NCI-H1436 (cell line): ENCODE measurements around the gene PLCH1.
A peak's percentile ranks its signal among the peaks of the same experiment; 100 is the strongest.

Source experiments
- DNase-seq: peaks from one replicate; lab custom pipeline; 2025; lab: John Stamatoyannopoulos, UW

The PLCH1 gene

GRCh38 chr3:155372281-155372680 lies 372.6 kb downstream of the PLCH1 start:
- DNase-seq: no peak

- no peak for DNase-seq
Measured at GRCh38 chr3:155370764-155371503, 373.9 kb downstream of the PLCH1 start.

GRCh38 chr3:155370198-155370597 lies 374.7 kb downstream of the PLCH1 start:
- no peak for DNase-seq

GRCh38 chr3:155369735-155370134 lies 375.1 kb downstream of the PLCH1 start:
- DNase-seq: no peak

GRCh38 chr3:155369244-155369643 lies 375.6 kb downstream of the PLCH1 start:
- DNase-seq: no peak

GRCh38 chr3:155368786-155369185 lies 376.1 kb downstream of the PLCH1 start:
- DNase-seq: no peak

GRCh38 chr3:155367506-155367905 lies 377.4 kb downstream of the PLCH1 start:
- DNase-seq: no peak

GRCh38 chr3:155365178-155365783 lies 379.6 kb downstream of the PLCH1 start:
- DNase-seq: no peak

GRCh38 chr3:155364492-155364891 lies 380.4 kb downstream of the PLCH1 start:
- DNase-seq: no peak

- DNase-seq: no peak
Measured at GRCh38 chr3:155363690-155364070, 381.2 kb downstream of the PLCH1 start.

- no peak for DNase-seq
Measured at GRCh38 chr3:155362808-155363689, 381.8 kb downstream of the PLCH1 start.

GRCh38 chr3:155360281-155360680 lies 384.6 kb downstream of the PLCH1 start:
- DNase-seq: no peak

- no peak for DNase-seq
Measured at GRCh38 chr3:155356594-155357370, 388.1 kb downstream of the PLCH1 start.

GRCh38 chr3:155354658-155355057 lies 390.2 kb downstream of the PLCH1 start:
- no peak for DNase-seq

- DNase-seq: peak; percentile 4
Measured at GRCh38 chr3:155352900-155353490, 391.9 kb downstream of the PLCH1 start.

GRCh38 chr3:155350571-155350970 lies 394.3 kb downstream of the PLCH1 start:
- DNase-seq: no peak

GRCh38 chr3:155347901-155348300 lies 397.0 kb downstream of the PLCH1 start:
- no peak for DNase-seq

- no peak for DNase-seq
Measured at GRCh38 chr3:155342344-155342743, 402.5 kb downstream of the PLCH1 start.

- DNase-seq: no peak
Measured at GRCh38 chr3:155339052-155339451, 405.8 kb downstream of the PLCH1 start.

- DNase-seq: no peak
Measured at GRCh38 chr3:155335724-155336354, 409.0 kb downstream of the PLCH1 start.
